ENCODE measurements around the gene DMWD. TPM values are rescaled to one million over a fixed set of nuclear protein-coding genes. Genes with fewer than 3 reads are reported as not detected.

The DMWD gene
- polyA plus RNA-seq, 1 donor = 24.4 TPM

DNA sequence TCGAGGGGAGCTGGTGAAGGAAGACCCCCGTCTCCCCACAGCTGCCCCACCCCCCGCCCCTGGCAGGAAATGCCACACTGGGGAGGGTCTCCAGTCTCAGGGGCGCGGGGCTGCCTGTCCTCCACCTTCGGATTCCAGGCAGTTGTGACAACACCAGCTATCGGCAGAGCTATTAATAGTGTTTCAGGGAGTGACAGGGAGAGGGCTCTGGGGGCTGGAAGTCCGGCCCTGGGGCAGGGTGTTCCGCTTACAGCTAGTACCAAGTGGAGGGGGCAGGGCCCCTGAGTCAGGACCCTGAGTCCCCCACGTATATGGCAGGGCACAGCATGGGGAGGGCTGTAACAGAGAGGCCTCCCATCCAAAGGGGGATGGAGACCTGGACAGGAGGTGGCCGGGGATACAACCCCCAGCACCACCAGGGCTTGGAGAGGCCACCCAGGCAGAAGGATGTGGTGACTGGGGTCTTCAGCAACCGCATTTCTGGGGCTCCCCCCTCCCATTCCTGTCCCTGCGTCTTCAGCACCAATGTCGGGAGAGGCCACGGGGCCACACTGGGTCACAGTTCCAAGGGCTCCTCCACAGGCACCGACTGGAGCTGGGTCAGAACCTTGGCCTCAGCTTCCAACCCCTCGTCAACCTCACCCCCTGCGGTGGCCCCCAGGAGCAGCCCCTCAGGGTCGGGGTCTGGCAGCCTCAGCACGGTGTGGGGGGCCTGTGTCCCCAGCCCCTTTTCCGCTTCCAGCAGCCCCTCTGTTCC, 27.5 kb downstream of the DMWD start:
- H3K9me3 ChIP-seq (ENCODE audit: control insufficient read depth, low read depth, low read length) = peaks cover 4% of the 10 kb centered on the region
- WGBS (ENCODE audit: insufficient coverage, low lambda C conversion rate) = no CpG with 5 or more reads among the region's 21 CpGs
- H3K4me1 ChIP-seq (ENCODE audit: control insufficient read depth, insufficient read depth, low read length) = peaks cover 35% of the 10 kb centered on the region
- peaks cover 4% of the 10 kb centered on the region for H3K36me3 ChIP-seq (ENCODE audit: control insufficient read depth, insufficient read depth, low read length)
- no peak for DNase-seq
- no peak overlapping the region for H3K4me3 ChIP-seq (ENCODE audit: low read length)
- H3K27ac ChIP-seq (ENCODE audit: low read length) = no peak overlapping the region
- H3K27me3 ChIP-seq (ENCODE audit: control insufficient read depth, insufficient read depth, low read length) = peaks cover 11% of the 10 kb centered on the region

DNA sequence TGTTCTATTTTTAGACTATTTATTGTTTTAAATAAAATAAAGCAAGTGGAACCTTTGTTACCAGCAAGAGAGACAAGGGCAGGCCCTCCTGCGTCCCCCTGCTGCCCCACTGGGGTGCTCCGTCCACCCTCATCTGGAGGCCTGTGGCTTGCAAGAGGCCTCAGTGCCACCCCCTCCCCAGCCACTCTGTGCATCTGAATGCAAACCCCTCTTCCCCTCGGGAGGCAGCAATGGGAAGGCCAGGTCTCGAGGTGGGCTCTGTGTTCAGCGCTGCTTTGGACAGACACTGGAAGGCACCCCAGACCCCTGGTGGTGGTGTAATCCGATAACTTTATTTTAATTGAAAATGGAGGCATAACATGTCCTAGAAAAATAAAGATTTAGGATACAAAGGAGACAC, 28.2 kb downstream of the DMWD start:
- Histone ChIP-seq H3K9me3 (ENCODE audit: control insufficient read depth, low read depth, low read length) (peaks cover 4% of the 10 kb centered on the region), H3K4me1 (ENCODE audit: control insufficient read depth, insufficient read depth, low read length) (peaks cover 29% of the 10 kb centered on the region), H3K36me3 (ENCODE audit: control insufficient read depth, insufficient read depth, low read length) (peaks cover 4% of the 10 kb centered on the region), H3K4me3 (ENCODE audit: low read length) (no peak overlapping the region), H3K27me3 (ENCODE audit: control insufficient read depth, insufficient read depth, low read length) (peaks cover 11% of the 10 kb centered on the region), H3K27ac (ENCODE audit: low read length) (no peak overlapping the region)
- DNase-seq = no peak
- no CpG with 5 or more reads among the region's 6 CpGs for WGBS (ENCODE audit: insufficient coverage, low lambda C conversion rate)

DNA sequence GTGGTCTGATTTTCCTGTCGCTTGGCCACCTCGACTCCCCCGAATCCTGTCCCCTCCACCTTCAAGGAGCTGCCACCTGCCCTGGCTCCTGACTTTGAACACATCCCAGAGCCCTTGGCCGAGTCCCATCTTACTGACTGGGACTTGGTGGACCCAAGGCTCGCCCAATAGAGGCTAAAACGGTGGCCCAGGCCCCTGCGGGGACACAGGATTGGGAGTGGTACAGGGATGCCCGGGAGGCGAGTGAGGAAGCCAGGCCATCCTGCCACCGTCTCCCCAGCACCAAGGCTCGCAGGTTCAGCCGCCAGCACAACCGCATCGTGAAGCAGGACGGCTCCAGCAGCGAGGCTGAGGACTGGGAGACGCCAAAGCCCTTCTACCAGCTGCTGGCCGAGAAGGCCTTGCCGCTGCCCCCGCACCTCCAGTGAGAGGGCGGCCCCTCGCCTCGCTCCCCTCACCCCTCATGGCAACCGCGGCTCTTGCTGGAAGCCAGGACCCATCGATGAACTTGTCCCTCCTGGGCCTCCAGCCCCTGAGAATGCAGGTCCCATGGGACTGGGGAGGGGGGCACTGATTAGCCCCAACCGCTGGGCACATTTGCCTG, 28.9 kb downstream of the DMWD start:
- Histone ChIP-seq H3K9me3 (ENCODE audit: control insufficient read depth, low read depth, low read length) (peaks cover 4% of the 10 kb centered on the region), H3K4me3 (ENCODE audit: low read length) (no peak overlapping the region), H3K27ac (ENCODE audit: low read length) (no peak overlapping the region), H3K36me3 (ENCODE audit: control insufficient read depth, insufficient read depth, low read length) (peaks cover 4% of the 10 kb centered on the region), H3K4me1 (ENCODE audit: control insufficient read depth, insufficient read depth, low read length) (peaks cover 29% of the 10 kb centered on the region), H3K27me3 (ENCODE audit: control insufficient read depth, insufficient read depth, low read length) (peaks cover 11% of the 10 kb centered on the region)
- no CpG with 5 or more reads among the region's 27 CpGs for WGBS (ENCODE audit: insufficient coverage, low lambda C conversion rate)
- DNase-seq = no peak

DNA sequence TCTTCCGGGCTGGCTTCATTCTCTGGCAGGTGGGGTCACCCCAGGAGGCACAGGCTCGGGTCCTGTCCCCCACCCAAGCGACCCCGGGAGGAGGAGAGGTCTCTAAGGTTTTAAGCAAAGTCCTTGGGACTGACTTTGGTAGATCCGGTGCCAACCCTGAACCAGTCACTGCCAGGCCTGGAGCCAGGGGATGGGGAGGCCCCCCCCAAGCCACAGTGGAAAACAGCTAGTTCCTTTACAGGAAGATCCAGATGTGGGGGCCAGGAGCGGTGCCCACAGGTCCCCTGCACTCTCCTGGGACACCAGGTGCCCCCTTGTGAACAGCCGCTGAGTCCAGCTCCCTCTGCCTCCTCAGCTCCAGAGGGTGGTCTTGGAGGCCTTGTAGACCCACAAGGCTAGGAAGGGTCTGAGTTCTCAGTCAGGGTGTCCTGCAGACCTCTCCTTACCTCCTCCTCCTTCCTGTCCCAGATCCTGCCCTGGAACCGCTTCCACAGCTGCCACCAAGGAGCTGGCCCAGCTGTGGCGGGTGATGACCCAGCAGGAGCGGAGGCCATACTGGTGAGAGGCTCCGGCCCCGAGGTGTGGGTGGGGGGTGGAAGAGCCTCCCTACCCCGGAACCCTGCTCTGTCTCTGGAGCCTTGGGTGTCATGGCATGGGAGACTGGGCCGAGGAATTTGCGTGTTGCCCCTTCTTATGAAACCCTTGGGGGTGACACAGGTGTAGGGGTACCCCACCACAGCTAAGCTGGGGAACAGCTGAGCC, 29.6 kb downstream of the DMWD start:
- no CpG with 5 or more reads among the region's 15 CpGs for WGBS (ENCODE audit: insufficient coverage, low lambda C conversion rate)
- H3K27ac ChIP-seq (ENCODE audit: low read length) = no peak overlapping the region
- H3K4me1 ChIP-seq (ENCODE audit: control insufficient read depth, insufficient read depth, low read length) = peaks cover 29% of the 10 kb centered on the region
- no peak overlapping the region for H3K4me3 ChIP-seq (ENCODE audit: low read length)
- H3K36me3 ChIP-seq (ENCODE audit: control insufficient read depth, insufficient read depth, low read length) = peaks cover 4% of the 10 kb centered on the region
- H3K27me3 ChIP-seq (ENCODE audit: control insufficient read depth, insufficient read depth, low read length) = peaks cover 11% of the 10 kb centered on the region
- peaks cover 4% of the 10 kb centered on the region for H3K9me3 ChIP-seq (ENCODE audit: control insufficient read depth, low read depth, low read length)
- no peak for DNase-seq

DNA sequence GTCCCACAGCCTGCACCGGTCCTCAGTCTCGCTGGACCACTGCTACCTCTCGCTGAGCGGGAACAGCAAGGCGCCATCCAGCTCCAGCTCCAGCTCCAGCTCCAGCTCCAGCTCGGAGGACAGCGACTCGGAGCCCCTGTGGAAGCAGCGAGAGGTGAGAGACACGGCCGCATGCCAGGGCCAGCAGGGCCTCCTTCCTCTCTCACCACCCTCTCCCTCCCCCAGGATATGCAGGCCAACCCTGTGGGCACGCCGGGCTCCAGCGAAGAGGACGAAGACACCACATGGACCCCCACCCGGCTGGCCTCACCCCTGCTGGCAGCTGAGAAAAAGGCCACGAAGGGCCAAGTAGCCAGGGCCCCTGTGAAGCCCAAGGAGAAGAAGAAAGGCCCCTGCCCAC, 30.9 kb downstream of the DMWD start:
- Histone ChIP-seq H3K27ac (ENCODE audit: low read length) (no peak overlapping the region), H3K9me3 (ENCODE audit: control insufficient read depth, low read depth, low read length) (peaks cover 3% of the 10 kb centered on the region), H3K4me3 (ENCODE audit: low read length) (no peak overlapping the region), H3K4me1 (ENCODE audit: control insufficient read depth, insufficient read depth, low read length) (peaks cover 20% of the 10 kb centered on the region), H3K27me3 (ENCODE audit: control insufficient read depth, insufficient read depth, low read length) (peaks cover 11% of the 10 kb centered on the region), H3K36me3 (ENCODE audit: control insufficient read depth, insufficient read depth, low read length) (peaks cover 4% of the 10 kb centered on the region)
- DNase-seq = no peak
- no CpG with 5 or more reads among the region's 17 CpGs for WGBS (ENCODE audit: insufficient coverage, low lambda C conversion rate)

DNA sequence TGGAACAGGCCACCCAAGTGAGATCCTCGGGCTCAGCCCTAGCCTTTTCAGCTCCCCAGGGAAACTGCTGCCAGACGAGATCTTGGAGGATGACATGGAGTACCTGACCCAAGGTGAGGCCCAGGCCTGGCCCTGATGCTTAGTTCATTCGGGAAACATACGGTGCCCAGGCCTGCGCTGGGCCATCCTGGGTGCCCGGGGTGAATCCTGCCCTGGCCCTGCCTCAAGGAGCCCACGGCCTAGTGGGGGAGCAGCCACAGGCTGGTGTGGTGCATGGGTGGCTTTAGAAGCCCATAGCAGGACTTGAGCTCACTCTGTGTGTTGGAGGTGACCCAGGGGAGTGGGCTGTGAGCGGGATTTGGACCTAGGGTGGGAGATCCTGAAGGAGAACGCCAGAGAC, 33.7 kb downstream of the DMWD start:
- Histone ChIP-seq H3K4me1 (ENCODE audit: control insufficient read depth, insufficient read depth, low read length) (peaks cover under 1% of the 10 kb centered on the region), H3K27me3 (ENCODE audit: control insufficient read depth, insufficient read depth, low read length) (peaks cover 5% of the 10 kb centered on the region), H3K4me3 (ENCODE audit: low read length) (no peak overlapping the region), H3K27ac (ENCODE audit: low read length) (no peak overlapping the region), H3K9me3 (ENCODE audit: control insufficient read depth, low read depth, low read length) (no peaks in the 10 kb centered on the region), H3K36me3 (ENCODE audit: control insufficient read depth, insufficient read depth, low read length) (no peaks in the 10 kb centered on the region)
- no peak for DNase-seq
- WGBS (ENCODE audit: insufficient coverage, low lambda C conversion rate) = no CpG with 5 or more reads among the region's 9 CpGs

DNA sequence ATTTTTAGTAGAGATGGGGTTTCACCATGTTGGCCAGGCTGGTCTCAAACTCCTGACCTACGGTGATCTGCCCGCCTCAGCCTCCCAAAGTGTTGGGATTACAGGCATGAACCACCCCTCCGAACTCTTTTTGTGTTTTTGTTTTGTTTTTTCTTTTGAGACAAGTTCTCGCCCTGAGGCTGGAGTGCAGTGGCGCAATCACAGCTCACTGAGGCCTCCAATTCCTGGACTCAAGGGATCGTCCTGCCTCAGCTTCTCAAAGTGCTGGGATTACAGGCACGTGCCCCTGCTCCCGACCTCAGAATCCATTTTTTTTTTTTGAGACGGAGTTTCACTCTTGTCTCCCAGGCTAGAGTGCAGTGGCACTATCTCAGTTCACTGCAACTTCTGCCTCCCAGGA, 35.0 kb downstream of the DMWD start:
- Histone ChIP-seq H3K27me3 (ENCODE audit: control insufficient read depth, insufficient read depth, low read length) (no peaks in the 10 kb centered on the region), H3K9me3 (ENCODE audit: control insufficient read depth, low read depth, low read length) (no peaks in the 10 kb centered on the region)
- WGBS (ENCODE audit: insufficient coverage, low lambda C conversion rate) = 100% methylated on average over 1 of the region's 9 CpGs

DNA sequence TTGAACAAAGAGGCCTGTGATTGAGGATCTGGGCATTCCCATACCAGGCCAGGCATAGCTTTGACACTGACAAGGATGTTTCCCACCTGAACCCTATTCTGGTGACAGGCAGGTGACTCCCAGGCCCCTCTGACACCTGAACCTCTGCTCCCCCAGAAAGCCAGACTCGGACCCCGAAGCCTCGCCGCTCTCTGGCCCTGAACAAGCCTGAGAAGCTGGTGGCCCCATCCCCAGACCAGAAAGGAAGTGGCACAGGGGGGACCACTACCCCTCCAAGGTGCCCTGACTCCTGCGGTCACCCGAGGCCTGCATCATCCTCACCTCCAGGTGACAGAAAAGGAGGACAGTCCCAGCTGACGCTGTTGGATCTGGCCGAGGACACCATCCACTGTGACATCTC, 38.3 kb downstream of the DMWD start:
- WGBS (ENCODE audit: insufficient coverage, low lambda C conversion rate) = no CpG with 5 or more reads among the region's 8 CpGs
- no peak overlapping the region for H3K27ac ChIP-seq (ENCODE audit: low read length)

More for the DNA sequence above, 35.0 kb downstream of the DMWD start:
- H3K36me3 ChIP-seq (ENCODE audit: control insufficient read depth, insufficient read depth, low read length) = no peaks in the 10 kb centered on the region
- H3K27ac ChIP-seq (ENCODE audit: low read length) = no peak overlapping the region
- H3K4me3 ChIP-seq (ENCODE audit: low read length) = no peak overlapping the region
- DNase-seq = no peak
- H3K4me1 ChIP-seq (ENCODE audit: control insufficient read depth, insufficient read depth, low read length) = no peaks in the 10 kb centered on the region

DNA sequence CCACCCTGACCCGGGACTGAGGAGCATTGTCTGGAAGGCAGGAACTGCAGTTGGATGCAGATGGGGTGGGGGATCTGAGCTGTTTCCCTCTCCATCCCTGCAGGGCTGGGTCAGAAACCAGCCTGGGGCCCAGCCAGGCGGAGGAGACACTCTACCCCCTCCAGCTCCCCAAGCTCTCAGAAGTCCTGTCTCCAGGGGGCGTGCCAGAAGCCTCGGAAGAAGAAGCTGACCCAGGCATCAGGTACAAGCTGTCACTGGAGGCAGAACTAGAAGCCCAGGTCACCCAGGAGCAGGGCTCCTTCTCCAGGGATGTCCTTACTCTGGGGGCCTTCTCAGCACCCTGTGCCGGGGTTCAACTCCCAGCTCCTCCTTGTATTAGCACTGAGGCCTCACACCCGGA, 39.1 kb downstream of the DMWD start:
- H3K9me3 ChIP-seq (ENCODE audit: control insufficient read depth, low read depth, low read length) = no peaks in the 10 kb centered on the region
- no peaks in the 10 kb centered on the region for H3K36me3 ChIP-seq (ENCODE audit: control insufficient read depth, insufficient read depth, low read length)
- no peak for DNase-seq
- H3K4me3 ChIP-seq (ENCODE audit: low read length) = no peak overlapping the region
- H3K27ac ChIP-seq (ENCODE audit: low read length) = no peak overlapping the region
- no peaks in the 10 kb centered on the region for H3K4me1 ChIP-seq (ENCODE audit: control insufficient read depth, insufficient read depth, low read length)
- no peaks in the 10 kb centered on the region for H3K27me3 ChIP-seq (ENCODE audit: control insufficient read depth, insufficient read depth, low read length)
- WGBS (ENCODE audit: insufficient coverage, low lambda C conversion rate) = no CpG with 5 or more reads among the region's 6 CpGs

More for the DNA sequence above, 38.3 kb downstream of the DMWD start:
- Histone ChIP-seq H3K9me3 (ENCODE audit: control insufficient read depth, low read depth, low read length) (no peaks in the 10 kb centered on the region), H3K4me1 (ENCODE audit: control insufficient read depth, insufficient read depth, low read length) (no peaks in the 10 kb centered on the region), H3K4me3 (ENCODE audit: low read length) (no peak overlapping the region), H3K36me3 (ENCODE audit: control insufficient read depth, insufficient read depth, low read length) (no peaks in the 10 kb centered on the region), H3K27me3 (ENCODE audit: control insufficient read depth, insufficient read depth, low read length) (no peaks in the 10 kb centered on the region)
- no peak for DNase-seq

DNA sequence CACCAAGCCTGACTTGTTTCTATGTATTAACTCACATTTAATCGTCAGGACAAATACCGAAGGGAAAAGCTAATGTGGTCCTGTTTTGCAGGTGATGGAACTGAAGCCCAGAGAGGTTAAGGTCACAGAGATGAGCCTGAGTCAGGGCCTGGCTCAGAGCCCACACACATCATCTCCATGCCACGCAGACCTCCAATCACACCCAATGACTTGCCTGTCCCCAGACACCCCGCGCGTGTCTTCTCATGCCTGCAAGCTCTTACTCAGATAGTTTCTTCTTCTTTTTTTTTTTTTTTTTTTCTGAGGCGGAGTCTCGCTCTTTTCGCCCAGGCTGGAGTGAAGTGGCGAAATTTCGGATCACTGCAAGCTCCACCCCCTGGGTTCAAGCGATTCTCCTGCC, 40.0 kb downstream of the DMWD start:
- H3K4me3 ChIP-seq (ENCODE audit: low read length) = no peak overlapping the region
- no peaks in the 10 kb centered on the region for H3K27me3 ChIP-seq (ENCODE audit: control insufficient read depth, insufficient read depth, low read length)
- no peak for DNase-seq
- H3K27ac ChIP-seq (ENCODE audit: low read length) = no peak overlapping the region
- H3K9me3 ChIP-seq (ENCODE audit: control insufficient read depth, low read depth, low read length) = no peaks in the 10 kb centered on the region
- no peaks in the 10 kb centered on the region for H3K4me1 ChIP-seq (ENCODE audit: control insufficient read depth, insufficient read depth, low read length)
- WGBS (ENCODE audit: insufficient coverage, low lambda C conversion rate) = 88% methylated on average over 4 of the region's 12 CpGs
- H3K36me3 ChIP-seq (ENCODE audit: control insufficient read depth, insufficient read depth, low read length) = no peaks in the 10 kb centered on the region

Data from large intestine (tissue), 3 donors.